Measurements from ENCODE around the gene RRP7A.

The RRP7A gene

DNA sequence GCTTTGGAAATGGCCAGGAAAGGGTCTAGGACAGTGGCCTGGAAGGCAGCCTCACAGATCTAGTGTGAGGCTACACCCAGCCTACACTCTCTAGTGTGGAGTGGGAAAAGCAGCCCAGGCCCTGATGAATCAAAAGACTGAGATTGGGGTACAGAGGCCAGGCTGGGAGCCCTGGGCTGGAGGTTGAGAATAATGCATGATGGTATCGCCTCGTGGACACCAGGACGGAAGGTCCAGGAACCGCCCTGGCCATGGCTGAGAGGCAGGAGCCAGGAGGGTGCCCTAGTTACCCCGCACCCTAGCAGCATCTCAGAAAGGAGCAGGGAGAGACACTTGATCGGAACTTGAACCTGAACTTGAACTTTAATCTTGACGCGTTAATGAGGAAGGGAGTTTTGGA, 46.9 kb downstream of the RRP7A start:
- TF ChIP-seq CTCF (IDR thresholded peaks at IDR 0.05; ENCODE audit: borderline replicate concordance, insufficient read depth, low read depth, low read length) = no peak
- H3K4me3 ChIP-seq (ENCODE audit: low read depth, low read length) = no peak overlapping the region

- no peak for TF ChIP-seq CTCF (IDR thresholded peaks at IDR 0.05; ENCODE audit: borderline replicate concordance, insufficient read depth, low read depth, low read length)
- no peak overlapping the region for H3K4me3 ChIP-seq (ENCODE audit: low read depth, low read length)
Observed at GRCh38 chr22:42471441-42471840, 48.2 kb downstream of the RRP7A start.

- no peak for TF ChIP-seq CTCF (IDR thresholded peaks at IDR 0.05; ENCODE audit: borderline replicate concordance, insufficient read depth, low read depth, low read length)
Observed at GRCh38 chr22:42470366-42471082, 49.1 kb downstream of the RRP7A start.

DNA sequence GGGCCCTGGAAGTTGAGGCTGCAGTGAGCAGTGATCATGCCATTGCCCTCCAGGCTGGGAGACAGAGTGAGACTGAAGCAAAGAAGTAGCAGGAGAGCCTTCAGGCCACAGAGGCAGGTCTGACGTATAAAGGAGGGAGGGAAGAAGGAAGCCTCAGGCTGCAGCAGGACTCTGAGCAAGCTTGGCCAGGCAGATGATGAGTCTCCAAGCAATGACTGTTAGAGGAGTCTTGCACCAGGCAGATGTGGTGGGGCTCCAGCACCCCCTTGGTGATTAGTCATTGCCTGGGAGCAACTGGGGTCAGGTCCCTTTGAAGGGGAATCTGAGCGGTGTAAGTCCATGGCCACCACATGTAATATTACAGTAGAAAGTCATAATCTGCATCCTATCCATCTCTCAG, 50.8 kb downstream of the RRP7A start:
- no peak for TF ChIP-seq CTCF (IDR thresholded peaks at IDR 0.05; ENCODE audit: borderline replicate concordance, insufficient read depth, low read depth, low read length)
- H3K4me3 ChIP-seq (ENCODE audit: low read depth, low read length) = no peak overlapping the region

More at GRCh38 chr22:42470366-42471082, 49.1 kb downstream of the RRP7A start:
- no peak overlapping the region for H3K4me3 ChIP-seq (ENCODE audit: low read depth, low read length)

GRCh38 chr22:42462016-42462415, 57.6 kb downstream of the RRP7A start:
- no peak for TF ChIP-seq CTCF (IDR thresholded peaks at IDR 0.05; ENCODE audit: borderline replicate concordance, insufficient read depth, low read depth, low read length)
- H3K4me3 ChIP-seq (ENCODE audit: low read depth, low read length) = no peak overlapping the region

GRCh38 chr22:42461511-42461910, 58.1 kb downstream of the RRP7A start:
- H3K4me3 ChIP-seq (ENCODE audit: low read depth, low read length) = no peak overlapping the region
- no peak for TF ChIP-seq CTCF (IDR thresholded peaks at IDR 0.05; ENCODE audit: borderline replicate concordance, insufficient read depth, low read depth, low read length)

All from GM12875 (cell line).